Cardiac muscle cell (in vitro differentiated cells and primary cell): Measurements from ENCODE around the gene MMP7. TPM values are rescaled to one million over a fixed set of nuclear protein-coding genes. Genes with fewer than 3 reads are reported as not detected.
A peak's percentile ranks its signal among the peaks of the same experiment; 100 is the strongest.

ENCODE experiments used
- DNase-seq, 2 donors: peaks; one replicate each; pipeline versions ENCODE4 v3.0.0 to v3.0.0-alpha.2; 2010 to 2017; ENCODE audit warnings: low read depth in 1 of 2, low spot score in 1 of 2
- H3K27ac ChIP-seq: fragments of 200-600 bp; sonication (generic); 2 replicates; pipeline ENCODE4 v1.5.1; 2016
- H3K27me3 ChIP-seq: fragments of 200-600 bp; sonication (generic); 2 replicates; pipeline ENCODE4 v1.6.0; 2016; ENCODE audit warnings: control low read depth
- H3K36me3 ChIP-seq: fragments of 200-600 bp; sonication (generic); 2 replicates; pipeline ENCODE4 v1.5.1; 2016; ENCODE audit warnings: control low read depth
- H3K4me1 ChIP-seq: fragments of 200-600 bp; sonication (generic); 2 replicates; pipeline ENCODE4 v1.8.1; 2017; ENCODE audit warnings: low read depth, mild to moderate bottlenecking, mixed run types
- H3K4me3 ChIP-seq: fragments of 200-600 bp; sonication (generic); 2 replicates; pipeline ENCODE4 v1.5.1; 2016; ENCODE audit warnings: mild to moderate bottlenecking
- H3K9me3 ChIP-seq: fragments of 200-600 bp; sonication (generic); 2 replicates; pipeline ENCODE4 v1.5.1; 2017; ENCODE audit warnings: low read depth, mild to moderate bottlenecking, control low read depth
- CTCF ChIP-seq: IDR thresholded peaks from 2 replicates; pipeline ENCODE4 v1.5.1; 2012; ENCODE audit warnings: low read depth, mild to moderate bottlenecking, low read length
- polyA plus RNA-seq: library from polyadenylated mRNA; unstranded; fragments of >200 nt; fragmentation: Nextera tagmentation; extraction: Ambion mirVana; gene quantifications from 2 replicates; pipeline ENCODE4 v1.2.1, GENCODE V29; 2016
- total RNA-seq: library from RNA; depleted of rRNA; stranded (reverse); fragments of >200 nt; gene quantifications from 2 replicates; pipeline ENCODE4 v1.2.3, GENCODE V29; 2016

Gene MMP7
- total and polyA plus RNA-seq, 2 experiments from 2014 or later = not detected

- Histone ChIP-seq H3K27me3 (no peaks in the 10 kb centered on the region), H3K9me3 (no peaks in the 10 kb centered on the region), H3K4me3 (no peak overlapping the region), H3K36me3 (no peaks in the 10 kb centered on the region), H3K27ac (no peak overlapping the region), H3K4me1 (no peaks in the 10 kb centered on the region)
- no peak for TF ChIP-seq CTCF
- no peak for DNase-seq
Measured at GRCh38 chr11:102545701-102546100, 15.2 kb upstream of the MMP7 start.

GRCh38 chr11:102544594-102544993, 14.0 kb upstream of the MMP7 start:
- DNase-seq = no peak
- H3K36me3 ChIP-seq = no peaks in the 10 kb centered on the region

GRCh38 chr11:102539567-102539966, 9.0 kb upstream of the MMP7 start:
- Histone ChIP-seq H3K4me3 (no peak overlapping the region), H3K4me1 (no peaks in the 10 kb centered on the region), H3K27ac (no peak overlapping the region), H3K9me3 (no peaks in the 10 kb centered on the region), H3K27me3 (no peaks in the 10 kb centered on the region), H3K36me3 (no peaks in the 10 kb centered on the region)
- TF ChIP-seq CTCF = no peak
- DNase-seq = no peak

More at GRCh38 chr11:102544594-102544993, 14.0 kb upstream of the MMP7 start:
- Histone ChIP-seq H3K9me3 (no peaks in the 10 kb centered on the region), H3K4me3 (no peak overlapping the region), H3K27ac (no peak overlapping the region), H3K27me3 (no peaks in the 10 kb centered on the region), H3K4me1 (no peaks in the 10 kb centered on the region)
- no peak for TF ChIP-seq CTCF

GRCh38 chr11:102538932-102539331, 8.4 kb upstream of the MMP7 start:
- no peak for TF ChIP-seq CTCF

GRCh38 chr11:102534261-102534872, 3.8 kb upstream of the MMP7 start:
- no peak overlapping the region for H3K4me3 ChIP-seq
- TF ChIP-seq CTCF = peak; percentile 15
- no peak for DNase-seq
- H3K36me3 ChIP-seq = no peaks in the 10 kb centered on the region
- no peaks in the 10 kb centered on the region for H3K4me1 ChIP-seq
- no peak overlapping the region for H3K27ac ChIP-seq
- no peaks in the 10 kb centered on the region for H3K27me3 ChIP-seq
- no peaks in the 10 kb centered on the region for H3K9me3 ChIP-seq

More at GRCh38 chr11:102538932-102539331, 8.4 kb upstream of the MMP7 start:
- Histone ChIP-seq H3K27ac (no peak overlapping the region), H3K9me3 (no peaks in the 10 kb centered on the region), H3K27me3 (no peaks in the 10 kb centered on the region), H3K4me1 (no peaks in the 10 kb centered on the region), H3K4me3 (no peak overlapping the region), H3K36me3 (no peaks in the 10 kb centered on the region)
- DNase-seq = no peak
